ENCODE results near the gene YBX2.

Gene YBX2

GRCh38 chr17:7295230-7296180, 1.1 kb upstream of the YBX2 start:
- DNase-seq, result no peak

DNA sequence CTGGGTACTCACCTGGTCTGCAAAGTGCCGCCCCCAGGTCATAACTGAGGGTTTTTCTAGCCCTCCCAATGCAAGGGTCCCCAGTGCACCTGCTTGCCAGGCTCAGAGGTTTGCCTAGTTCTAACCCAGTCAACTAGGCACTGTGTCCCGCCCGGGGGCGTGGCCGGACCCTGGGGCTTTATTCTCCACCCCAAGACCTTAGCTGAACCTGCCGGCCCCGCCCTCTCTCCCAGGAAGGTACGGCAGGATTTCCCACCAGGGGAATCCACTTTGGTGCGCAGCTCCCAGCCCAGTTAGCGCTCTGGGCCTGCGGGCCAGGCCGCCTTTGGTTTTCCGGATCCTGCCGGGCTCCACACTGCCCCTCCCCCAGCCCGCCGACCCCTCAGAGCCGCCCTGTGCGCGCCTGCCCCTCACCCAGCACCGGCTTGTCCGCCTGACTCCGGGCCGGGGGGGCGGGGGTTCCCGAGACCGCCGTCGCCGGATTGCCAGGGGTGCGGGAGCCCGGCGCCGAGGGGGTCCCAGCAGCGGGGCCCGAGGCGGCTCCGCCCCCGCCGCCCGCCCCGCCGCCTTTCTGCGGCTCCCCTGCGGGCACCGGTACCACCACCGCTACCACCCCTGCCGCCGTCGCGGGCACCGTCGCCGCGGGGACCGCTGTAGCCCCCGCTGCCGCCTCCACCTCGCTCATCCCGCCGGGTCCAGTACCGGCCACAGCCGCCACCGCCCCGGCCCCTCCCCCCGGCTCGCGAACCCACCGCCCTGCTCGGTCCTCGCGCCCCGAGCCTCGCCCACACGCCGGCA, 424 bp downstream of the YBX2 start:
- DNase-seq, result no peak

DNA sequence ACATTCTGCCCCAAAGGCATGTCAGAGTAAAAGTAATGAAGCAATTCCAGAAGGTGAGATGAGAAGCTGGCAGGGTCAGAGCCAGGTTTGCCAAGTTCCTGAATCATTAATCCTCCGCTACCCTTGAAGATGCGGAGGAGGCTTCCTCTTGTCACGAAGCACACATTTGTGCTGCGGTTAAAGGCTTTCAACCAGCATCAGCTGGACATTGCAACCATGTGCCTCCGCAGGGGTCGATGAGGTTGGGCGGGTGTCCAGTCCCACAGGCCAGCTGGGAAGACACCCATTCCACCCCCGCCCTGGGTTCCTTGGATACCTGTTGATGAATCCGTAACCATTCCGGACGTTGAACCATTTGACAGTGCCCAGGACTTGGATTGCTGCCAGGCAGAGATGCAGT, 1.3 kb downstream of the YBX2 start:
- DNase-seq, result no peak

DNA sequence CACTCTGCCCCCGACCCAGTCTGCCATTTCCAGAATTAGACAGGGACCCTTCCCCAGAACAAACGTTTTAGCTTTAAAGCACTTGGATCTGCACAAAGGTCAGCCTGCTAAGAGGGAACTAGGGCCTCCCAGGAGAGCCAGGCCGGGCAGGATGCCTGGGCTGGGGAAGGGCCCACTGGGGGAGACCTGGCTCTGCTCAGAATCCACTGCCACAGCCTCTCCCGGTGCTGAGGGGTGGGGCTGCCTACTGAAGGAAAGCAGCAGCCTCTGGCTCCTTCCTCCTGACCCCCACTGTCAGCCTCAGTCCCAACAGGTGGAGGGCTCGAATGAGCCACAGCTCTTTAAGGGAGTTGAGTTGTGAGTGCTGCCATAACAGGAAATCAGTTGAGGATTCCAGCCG, 1.7 kb downstream of the YBX2 start:
- DNase-seq, result no peak

DNA sequence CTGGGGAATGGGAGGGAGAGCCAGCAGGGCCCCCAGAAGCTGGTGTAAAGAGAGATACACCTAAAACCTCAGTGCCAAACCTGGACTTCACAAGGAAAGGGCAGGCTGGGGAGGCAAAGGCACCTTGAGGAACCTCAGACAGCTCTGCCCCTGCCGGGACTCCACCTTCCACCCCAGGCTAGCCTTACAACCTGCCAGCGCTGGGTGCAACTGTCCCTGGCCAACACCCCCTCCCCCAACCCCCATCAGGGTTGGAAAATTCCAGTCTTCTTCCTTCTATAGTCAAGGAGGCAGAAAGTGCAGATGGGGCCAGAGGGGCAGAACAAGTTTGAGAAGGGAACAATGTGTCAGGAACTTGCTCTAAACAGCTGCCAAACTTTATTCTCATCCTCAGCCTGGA, 2.2 kb downstream of the YBX2 start:
- DNase-seq, result no peak

- no peak for DNase-seq
Measured at GRCh38 chr17:7290685-7291084, 3.8 kb downstream of the YBX2 start.

GRCh38 chr17:7290166-7290565, 4.3 kb downstream of the YBX2 start:
- DNase-seq, result no peak

- DNase-seq, result no peak
Measured at GRCh38 chr17:7289256-7290032, 5.0 kb downstream of the YBX2 start.

- DNase-seq, result no peak
Measured at GRCh38 chr17:7285679-7286078, 8.8 kb downstream of the YBX2 start.

DNA sequence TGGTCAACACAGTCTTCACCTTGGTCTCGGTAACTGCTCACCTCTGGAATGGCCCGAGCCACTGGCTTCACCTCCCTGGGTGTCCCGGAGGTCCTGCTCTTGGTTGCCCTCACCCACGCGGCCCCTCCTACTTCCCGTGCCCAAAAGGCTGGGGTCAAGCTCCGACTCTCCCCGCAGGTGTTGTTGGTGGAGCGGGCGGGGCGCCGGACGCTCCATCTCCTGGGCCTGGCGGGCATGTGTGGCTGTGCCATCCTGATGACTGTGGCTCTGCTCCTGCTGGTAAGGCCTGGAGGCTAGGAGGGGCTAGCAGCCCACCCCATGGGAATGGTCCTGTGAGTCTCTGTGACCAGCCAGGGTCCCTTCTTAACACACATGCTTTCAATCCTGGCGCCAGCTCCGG, 9.5 kb downstream of the YBX2 start:
- no peak for DNase-seq

GRCh38 chr17:7283471-7284216, 10.8 kb downstream of the YBX2 start:
- no peak for DNase-seq

DNA sequence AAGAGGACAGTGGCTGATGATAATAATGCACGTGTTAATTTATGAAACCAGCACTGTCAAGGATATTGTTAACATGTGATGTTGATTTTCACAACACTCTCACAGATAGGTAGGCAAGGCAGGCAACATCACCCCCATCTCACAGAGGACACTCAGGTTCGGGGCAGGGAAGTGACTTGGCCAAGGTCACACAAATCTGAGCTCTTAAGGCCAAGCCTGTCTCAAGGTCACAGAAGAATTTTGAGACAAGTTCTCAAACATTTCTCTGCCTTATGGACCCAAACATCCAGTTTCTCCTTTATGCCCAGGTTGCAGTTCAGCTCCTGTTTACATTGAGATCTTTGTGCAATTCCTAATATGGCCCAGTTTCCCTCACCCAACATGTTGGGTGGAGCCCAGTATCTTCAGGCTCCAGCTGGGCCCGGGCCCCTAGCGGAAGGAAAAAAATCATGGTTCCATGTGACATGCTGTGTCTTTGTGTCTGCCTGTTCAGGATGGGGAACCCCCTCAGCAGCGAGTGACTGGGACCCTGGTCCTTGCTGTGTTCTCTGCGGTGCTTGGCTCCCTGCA, 11.6 kb downstream of the YBX2 start:
- no peak for DNase-seq

DNA sequence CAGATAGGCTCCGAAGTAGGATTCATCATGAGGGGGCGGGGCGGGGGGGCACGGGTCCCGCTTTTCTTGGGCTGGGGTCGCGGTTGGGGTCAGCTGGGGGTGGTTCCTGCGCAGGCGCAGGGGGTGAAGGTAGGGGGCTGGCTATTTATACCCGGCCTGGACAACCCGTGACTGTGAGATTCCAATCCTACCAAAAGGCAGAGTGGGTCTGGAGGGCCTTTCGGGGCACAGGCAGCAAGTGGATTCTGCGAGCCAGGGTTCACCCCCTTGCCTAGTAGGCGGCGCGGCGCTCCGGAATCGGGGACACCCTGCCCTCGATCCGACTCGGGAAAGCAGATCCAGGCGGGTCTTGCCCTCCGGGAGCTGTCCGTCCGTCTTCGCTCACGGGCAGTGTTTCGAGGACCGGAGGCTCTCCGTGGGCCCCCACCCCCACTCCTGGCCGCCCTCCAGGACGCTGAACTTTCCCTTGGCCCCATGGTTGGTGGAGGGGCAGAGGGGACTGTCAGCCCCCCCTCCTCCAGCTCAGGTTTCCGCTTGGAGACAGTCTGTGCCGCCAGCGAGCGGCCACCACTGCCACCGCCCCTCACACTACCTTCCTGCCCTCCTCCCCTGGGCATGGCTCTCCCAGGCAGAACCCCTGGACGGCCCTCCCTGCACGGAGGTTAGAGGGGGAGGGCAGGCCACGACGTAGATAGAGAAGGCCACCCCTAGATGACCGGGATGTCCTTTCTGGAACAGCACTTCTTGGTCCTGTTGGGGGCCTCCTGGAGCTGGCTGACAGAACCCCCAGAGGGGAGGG, 12.3 kb downstream of the YBX2 start:
- DNase-seq, result no peak

DNA sequence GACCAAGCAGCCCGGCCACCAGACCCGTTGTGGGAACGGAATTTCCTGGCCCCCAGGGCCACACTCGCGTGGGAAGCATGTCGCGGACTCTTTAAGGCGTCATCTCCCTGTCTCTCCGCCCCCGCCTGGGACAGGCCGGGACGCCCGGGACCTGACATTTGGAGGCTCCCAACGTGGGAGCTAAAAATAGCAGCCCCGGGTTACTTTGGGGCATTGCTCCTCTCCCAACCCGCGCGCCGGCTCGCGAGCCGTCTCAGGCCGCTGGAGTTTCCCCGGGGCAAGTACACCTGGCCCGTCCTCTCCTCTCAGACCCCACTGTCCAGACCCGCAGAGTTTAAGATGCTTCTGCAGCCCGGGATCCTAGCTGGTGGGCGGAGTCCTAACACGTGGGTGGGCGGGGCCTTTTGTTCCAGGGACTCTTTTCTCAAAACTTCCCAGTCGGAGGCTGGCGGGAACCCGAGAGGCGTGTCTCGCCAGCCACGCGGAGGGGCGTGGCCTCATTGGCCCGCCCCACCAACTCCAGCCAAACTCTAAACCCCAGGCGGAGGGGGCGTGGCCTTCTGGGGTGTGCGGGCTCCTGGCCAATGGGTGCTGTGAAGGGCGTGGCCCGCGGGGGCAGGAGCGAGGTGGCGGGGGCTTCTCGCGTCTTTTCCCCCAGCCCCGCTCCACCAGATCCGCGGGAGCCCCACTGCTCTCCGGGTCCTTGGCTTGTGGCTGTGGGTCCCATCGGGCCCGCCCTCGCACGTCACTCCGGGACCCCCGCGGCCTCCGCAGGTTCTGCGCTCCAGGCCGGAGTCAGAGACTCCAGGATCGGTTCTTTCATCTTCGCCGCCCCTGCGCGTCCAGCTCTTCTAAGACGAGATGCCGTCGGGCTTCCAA, 13.1 kb downstream of the YBX2 start, which contains the start of gene SLC2A4:
Gene SLC2A4 (plus strand): TSS at position 645 of the 879 bp plus-strand sequence. CDS start 217 bp downstream, at position 862.
- DNase-seq, result peak; percentile 87 to 88

- peak; percentile 84 to 90 for DNase-seq
Measured at GRCh38 chr17:7280519-7281073, 13.8 kb downstream of the YBX2 start.

DNA sequence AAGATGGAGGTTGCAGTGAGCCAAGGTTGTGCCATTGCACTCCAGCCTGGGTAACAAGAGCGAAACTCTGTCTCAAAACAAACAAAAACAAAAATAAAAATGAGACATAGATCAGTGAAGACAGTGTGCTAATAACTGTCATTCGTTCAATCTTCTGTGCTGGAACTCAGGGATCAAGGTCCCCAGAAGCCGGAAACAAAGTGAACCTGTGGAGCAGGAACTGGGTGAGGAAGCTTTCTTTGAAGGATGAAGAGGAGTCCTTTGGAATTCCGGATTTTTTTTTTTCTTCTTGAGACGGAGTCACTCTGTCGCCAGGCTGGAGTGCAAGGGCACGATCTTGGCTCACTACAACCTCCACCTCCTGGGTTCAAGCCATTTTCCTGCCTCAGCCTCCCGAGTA, 15.0 kb downstream of the YBX2 start:
- no peak for DNase-seq

- DNase-seq, result no peak
Measured at GRCh38 chr17:7266784-7267183, 27.7 kb downstream of the YBX2 start.

DNA sequence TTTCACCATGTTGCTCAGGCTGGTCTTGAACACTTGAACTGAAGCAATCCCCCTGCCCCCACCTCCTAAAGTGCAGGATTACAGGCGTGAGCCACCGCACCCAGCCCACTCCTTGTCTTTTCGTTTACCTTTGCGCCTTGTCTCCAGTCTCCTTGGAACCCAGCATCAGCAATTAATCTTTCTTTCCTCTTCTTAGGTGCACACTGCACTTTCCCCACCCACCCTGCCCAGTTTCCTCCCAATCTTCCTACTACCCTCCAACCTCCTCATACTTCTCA, 30.7 kb downstream of the YBX2 start:
- DNase-seq, result no peak

GRCh38 chr17:7262935-7263800, 31.3 kb downstream of the YBX2 start:
- no peak for DNase-seq
